Airway epithelial cell (primary cell): ENCODE measurements around the gene PON2. TPM values are rescaled to one million over a fixed set of nuclear protein-coding genes. Genes with fewer than 3 reads are reported as not detected.

Source experiments
- total RNA-seq: library from RNA; depleted of rRNA; stranded (reverse); fragments of >200 nt; gene quantifications from 2 replicates; pipeline ENCODE4 v1.2.3, GENCODE V29; 2015

Gene PON2
- total RNA-seq: 72.4 and 74.0 TPM in 2 replicates

DNA sequence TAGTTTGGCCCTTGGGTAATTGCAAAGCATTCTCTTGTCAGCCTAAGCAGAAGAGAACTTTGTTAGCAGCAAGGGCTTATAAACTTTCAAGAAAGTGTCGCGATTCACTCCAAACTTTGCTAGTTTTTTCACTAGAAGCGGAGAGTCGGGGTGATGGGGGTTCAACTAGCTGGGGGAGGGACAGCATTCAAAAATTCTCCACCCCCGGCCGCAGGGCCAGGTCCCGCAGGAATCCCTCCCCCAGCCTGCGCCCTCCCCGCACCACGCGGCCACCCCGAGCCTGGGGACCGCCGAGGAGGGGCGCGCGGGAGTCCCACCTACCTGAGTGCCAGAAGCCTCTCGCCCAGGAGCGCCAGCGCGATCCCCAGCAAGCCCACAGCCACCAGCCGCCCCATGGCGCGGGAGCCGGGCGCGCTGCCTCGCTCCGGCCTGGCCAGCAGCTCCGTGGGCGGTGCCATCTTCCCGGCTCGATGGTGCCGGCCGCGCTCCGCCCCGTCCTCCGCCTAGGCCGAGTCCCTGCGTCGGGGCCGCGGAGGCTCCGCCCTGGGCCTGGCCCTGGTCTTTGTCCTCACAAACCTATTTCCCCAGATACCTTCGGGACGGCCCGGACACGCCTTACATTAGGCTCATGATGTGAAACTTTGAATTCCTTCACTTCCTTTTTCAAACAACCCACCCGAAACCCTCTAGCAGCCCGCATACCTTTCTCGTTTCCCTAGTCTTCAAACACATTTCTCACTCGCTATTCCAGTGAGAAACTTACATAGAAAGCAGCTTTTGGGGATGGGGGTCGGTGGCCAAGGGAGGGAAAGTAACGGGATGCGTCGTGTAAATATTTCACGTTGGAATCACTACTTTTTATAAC, at the start of gene PON2:
Gene PON2, minus strand, starts transcription at position 472 of the 865 bp plus-strand sequence. Its CDS starts 77 bp downstream, at position 395.

DNA sequence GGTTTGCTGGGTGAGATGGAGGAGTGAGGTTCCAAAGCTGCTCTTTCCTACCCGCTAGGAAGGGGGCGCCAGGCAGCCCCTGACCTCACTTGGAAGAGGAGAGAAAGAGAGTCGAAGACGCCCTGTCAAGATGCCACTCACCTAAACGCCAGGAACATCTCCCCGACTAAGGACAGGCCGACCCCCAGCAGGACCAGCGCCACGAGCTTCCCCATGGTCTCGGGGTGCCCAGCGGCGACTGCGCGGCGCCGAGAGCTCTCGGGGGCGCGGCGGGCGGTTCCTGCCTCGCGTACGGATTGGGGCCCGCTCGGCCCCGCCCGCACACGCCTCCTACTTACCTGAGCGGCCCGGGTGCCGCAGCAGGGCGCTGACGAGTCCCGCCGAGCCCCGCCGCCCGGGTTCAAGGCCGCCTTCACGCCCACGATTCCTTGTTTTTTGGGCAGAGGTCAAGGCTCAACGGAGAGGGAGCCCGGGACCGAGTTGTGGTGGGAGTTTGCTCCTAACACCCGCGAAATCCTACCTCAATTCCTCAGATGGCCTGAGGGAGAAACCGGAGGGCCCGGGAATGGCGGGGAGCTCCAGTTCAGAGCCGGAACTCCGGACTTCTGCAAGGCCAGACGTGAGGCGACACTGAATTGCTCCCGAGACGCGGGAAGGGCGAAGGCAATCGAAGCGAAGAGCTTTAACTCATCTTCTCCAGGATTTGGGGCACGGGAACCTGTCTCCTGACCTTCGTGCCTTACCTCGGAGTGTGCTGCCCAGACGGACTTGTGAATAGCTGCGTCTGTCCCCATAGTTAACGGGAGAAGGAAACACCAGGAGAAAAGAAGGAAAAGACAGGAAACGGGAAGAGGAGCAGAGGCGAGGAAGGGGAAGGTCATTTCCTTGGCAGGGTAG, 38.4 kb downstream of the PON2 start, which contains the start of gene PON3:
Gene PON3, minus strand, starts transcription at position 240 of the 897 bp plus-strand sequence. Its CDS starts 25 bp downstream, at position 215.

Other genes with a start within 250 kb of the PON2 start
- gene PON1, start 110.5 kb downstream of the PON2 start, total RNA-seq: not detected in 2 replicates
- 0.14 TPM in 1 of 2 replicates, not detected in the other for gene PON3, start 38.7 kb downstream of the PON2 start, total RNA-seq
- gene ASB4, start 50.9 kb upstream of the PON2 start, total RNA-seq: not detected in 2 replicates
- gene PDK4, start 161.5 kb upstream of the PON2 start, total RNA-seq: 0.19 and 0.85 TPM in 2 replicates